ENCODE measurements around the gene CIT. TPM values are rescaled to one million over a fixed set of nuclear protein-coding genes. Genes with fewer than 3 reads are reported as not detected.

CIT gene
- total RNA-seq, 1 experiment from 2014 or later, result 67.9 TPM

DNA sequence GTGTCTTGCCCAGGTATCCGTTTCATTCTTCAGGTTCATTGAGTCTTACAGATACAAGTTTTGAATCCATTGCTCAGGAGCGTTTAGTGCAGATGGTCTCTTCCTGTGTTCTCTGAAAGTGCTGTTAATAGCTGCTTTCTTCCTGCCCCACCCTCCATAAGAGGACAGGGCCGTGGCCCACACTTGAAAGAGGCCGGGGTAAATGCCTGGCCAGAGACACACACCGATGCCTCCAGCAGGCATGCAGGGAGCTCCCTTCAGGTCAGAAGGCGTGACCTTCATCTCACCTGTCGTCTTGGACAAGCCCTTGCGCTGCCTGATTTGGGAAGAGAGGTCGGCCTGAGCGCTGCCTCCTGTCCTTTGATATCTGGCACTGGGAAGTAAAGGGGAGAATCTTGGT lies 197.6 kb downstream of the CIT start:
- BruUV-seq (replicated peaks), result no TSS peak
- CTCF ChIA-PET, result no interaction called here
- in situ Hi-C loops (cut with HindIII; ENCODE audit: low pct_unique_long_range_greater_than_20kb, low sequenced_read_pairs), result no loop called here

DNA sequence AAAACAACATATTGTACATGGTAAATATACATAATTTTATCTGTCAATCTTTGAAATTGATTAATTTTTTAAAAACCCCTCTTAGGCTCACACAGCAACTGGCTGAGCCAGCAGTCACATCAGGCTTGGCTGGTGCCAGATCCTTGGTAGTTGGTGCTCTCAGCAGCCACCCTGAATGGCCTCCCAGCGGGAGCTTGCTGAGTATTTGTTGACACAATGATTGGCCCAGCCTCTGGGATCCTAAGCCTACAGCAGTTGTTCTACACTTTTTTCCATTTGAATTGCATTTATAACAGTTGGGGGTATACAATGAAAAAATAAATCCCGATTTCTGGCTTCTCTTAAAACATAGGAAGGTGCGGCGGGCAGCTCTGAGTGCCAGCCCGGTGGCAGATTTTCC lies 198.0 kb downstream of the CIT start:
- Histone ChIP-seq H3K27me3 (ENCODE audit: control insufficient read depth, insufficient read depth, low read length) (no peaks in the 10 kb centered on the region), H3K27ac (ENCODE audit: low read length) (no peak overlapping the region; the same call in 1 of the 2 replicates), H3K9me3 (ENCODE audit: control insufficient read depth, insufficient read depth, low read depth, low read length) (no peaks in the 10 kb centered on the region), H3K4me1 (ENCODE audit: control insufficient read depth, insufficient read depth, low read length) (peaks cover 15% of the 10 kb centered on the region), H3K36me3 (ENCODE audit: control insufficient read depth, insufficient read depth, low read length) (peaks cover 26% of the 10 kb centered on the region), H3K4me3 (ENCODE audit: low read depth in 2 of 2, low read length in 2 of 2) (no peak overlapping the region)
- BruUV-seq (replicated peaks), result no TSS peak
- in situ Hi-C loops (cut with HindIII; ENCODE audit: low pct_unique_long_range_greater_than_20kb, low sequenced_read_pairs), result no loop called here
- ChIA-PET CTCF (no interaction called here), POLR2A (no interaction called here)
- intact Hi-C loops (cut with micrococcal nuclease; ENCODE audit: unreplicated experiment), result no loop called here
- ATAC-seq (no peak), DNase-seq (ENCODE audit: low read depth, low spot score) (no peak)
- TF ChIP-seq REST (IDR thresholded peaks at IDR 0.05; ENCODE audit: insufficient read depth in 1 of 2, low read depth in 2 of 2, low read length in 1 of 2), result no peak

More for the DNA sequence above, 197.6 kb downstream of the CIT start:
- DNase-seq (ENCODE audit: low read depth, low spot score) (no peak), ATAC-seq (no peak)
- H3K27ac ChIP-seq (ENCODE audit: low read length), result no peak overlapping the region; the same call in 1 of the 2 replicates
- intact Hi-C loops (cut with micrococcal nuclease; ENCODE audit: unreplicated experiment), result no loop called here
- TF ChIP-seq CTCF (IDR thresholded peaks at IDR 0.05), result no peak
- TF ChIP-seq SIN3A (IDR thresholded peaks at IDR 0.05; ENCODE audit: borderline replicate concordance, insufficient read depth, low read depth, low read length), result no peak
- no peak for TF ChIP-seq REST (IDR thresholded peaks at IDR 0.05; ENCODE audit: insufficient read depth in 1 of 2, low read depth in 2 of 2, low read length in 1 of 2)
- TF ChIP-seq TCF7L2 (IDR thresholded peaks at IDR 0.05; ENCODE audit: low read depth, low read length), result no peak
- no peak for TF ChIP-seq POLR2AphosphoS5 (IDR thresholded peaks at IDR 0.05; ENCODE audit: low read depth, low read length)
- H3K4me3 ChIP-seq (ENCODE audit: low read depth in 2 of 2, low read length in 2 of 2), result no peak overlapping the region
- POLR2A ChIA-PET, result no interaction called here
- H3K27me3 ChIP-seq (ENCODE audit: control insufficient read depth, insufficient read depth, low read length), result no peaks in the 10 kb centered on the region
- peaks cover 24% of the 10 kb centered on the region for H3K36me3 ChIP-seq (ENCODE audit: control insufficient read depth, insufficient read depth, low read length)
- no peaks in the 10 kb centered on the region for H3K9me3 ChIP-seq (ENCODE audit: control insufficient read depth, insufficient read depth, low read depth, low read length)
- peaks cover 15% of the 10 kb centered on the region for H3K4me1 ChIP-seq (ENCODE audit: control insufficient read depth, insufficient read depth, low read length)
